GM21423 (cell line): ENCODE measurements around the gene NCR2.

Experiments used
- ATAC-seq: cut with Tn5 transposase; IDR thresholded peaks from one replicate; pipeline ENCODE4 v1.9.1; 2021; ENCODE audit warnings: mild to moderate bottlenecking, moderate library complexity; ENCODE audit not compliant: unreplicated experiment

Gene NCR2

GRCh38 chr6:41356825-41357224, 21.4 kb downstream of the NCR2 start:
- ATAC-seq = no peak

DNA sequence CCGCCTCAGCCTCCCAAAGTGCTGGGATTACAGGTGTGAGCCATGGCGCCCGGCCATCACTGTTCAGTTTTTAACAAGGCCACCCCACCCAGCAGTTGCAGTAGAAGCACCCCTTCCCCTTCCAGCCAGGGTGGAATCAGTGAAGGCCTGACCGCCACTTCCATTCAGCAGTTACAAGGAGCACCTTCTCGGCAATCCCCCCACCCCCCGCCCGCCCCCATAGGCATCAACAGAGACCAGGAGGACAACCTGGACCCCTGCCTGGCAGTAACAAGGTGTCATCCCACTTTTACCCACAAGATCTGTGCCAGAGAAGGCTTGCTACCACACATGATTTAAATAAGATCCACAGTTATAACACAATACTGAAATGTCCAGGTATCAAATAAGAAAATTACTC, 23.1 kb downstream of the NCR2 start:
- ATAC-seq = no peak

DNA sequence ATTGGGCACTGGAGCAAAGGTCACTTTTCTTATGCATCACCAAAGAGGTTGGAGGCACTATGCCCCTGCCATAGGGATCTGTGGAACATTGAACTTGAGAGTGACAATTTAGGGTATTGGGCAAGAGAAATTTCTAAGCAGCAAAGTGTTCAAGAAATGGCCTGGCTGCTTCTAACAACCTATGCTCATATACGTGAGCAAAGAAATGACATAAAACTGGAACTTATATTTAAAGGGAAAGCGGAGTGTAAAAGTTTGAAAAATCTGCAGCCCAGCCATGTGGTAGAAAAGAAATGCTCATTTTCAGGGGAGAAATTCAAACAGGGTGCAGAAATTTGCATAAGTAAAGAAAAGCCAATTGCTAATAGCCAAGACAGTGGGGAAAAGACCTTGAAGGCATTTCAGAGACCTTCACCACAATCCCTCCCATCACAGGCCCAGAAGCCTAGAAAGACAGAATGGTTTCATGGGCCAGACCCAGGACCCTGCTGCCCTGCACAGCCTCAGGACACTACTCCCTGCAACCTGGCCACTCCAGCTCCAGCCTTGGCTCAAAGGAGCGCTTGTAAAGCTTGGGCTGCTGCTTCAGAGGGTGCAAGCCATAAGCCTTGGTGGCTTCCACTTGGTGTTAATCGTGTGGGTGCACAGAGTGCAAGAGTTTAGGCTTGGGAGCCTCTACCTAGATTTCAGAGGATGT, 24.4 kb downstream of the NCR2 start:
- ATAC-seq = no peak

GRCh38 chr6:41360314-41360685, 24.9 kb downstream of the NCR2 start:
- no peak for ATAC-seq

- no peak for ATAC-seq
Measured at GRCh38 chr6:41366150-41366549, 30.7 kb downstream of the NCR2 start.

DNA sequence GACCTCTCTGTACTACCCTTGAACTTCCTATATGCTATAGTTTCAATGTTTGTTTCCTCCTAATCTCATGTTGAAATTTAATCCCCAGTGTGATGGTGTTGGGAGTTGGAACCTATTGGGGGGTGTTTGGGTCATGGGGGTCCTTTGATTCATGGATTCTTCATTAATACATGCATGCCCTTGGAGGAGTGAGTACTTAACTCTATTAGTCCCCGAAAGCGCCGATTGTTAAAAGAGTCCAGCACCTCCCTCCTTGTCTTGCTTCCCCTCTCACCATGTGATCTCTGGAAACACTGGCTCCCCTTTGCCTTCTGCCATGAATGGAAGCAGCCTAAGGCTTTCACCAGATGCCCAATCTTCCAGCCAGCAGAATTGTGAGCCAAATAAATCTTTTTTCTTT, 31.7 kb downstream of the NCR2 start:
- ATAC-seq = no peak

- no peak for ATAC-seq
Measured at GRCh38 chr6:41367700-41368099, 32.3 kb downstream of the NCR2 start.

- no peak for ATAC-seq
Measured at GRCh38 chr6:41370488-41371111, 35.2 kb downstream of the NCR2 start.

GRCh38 chr6:41371461-41371991, 36.1 kb downstream of the NCR2 start:
- no peak for ATAC-seq

DNA sequence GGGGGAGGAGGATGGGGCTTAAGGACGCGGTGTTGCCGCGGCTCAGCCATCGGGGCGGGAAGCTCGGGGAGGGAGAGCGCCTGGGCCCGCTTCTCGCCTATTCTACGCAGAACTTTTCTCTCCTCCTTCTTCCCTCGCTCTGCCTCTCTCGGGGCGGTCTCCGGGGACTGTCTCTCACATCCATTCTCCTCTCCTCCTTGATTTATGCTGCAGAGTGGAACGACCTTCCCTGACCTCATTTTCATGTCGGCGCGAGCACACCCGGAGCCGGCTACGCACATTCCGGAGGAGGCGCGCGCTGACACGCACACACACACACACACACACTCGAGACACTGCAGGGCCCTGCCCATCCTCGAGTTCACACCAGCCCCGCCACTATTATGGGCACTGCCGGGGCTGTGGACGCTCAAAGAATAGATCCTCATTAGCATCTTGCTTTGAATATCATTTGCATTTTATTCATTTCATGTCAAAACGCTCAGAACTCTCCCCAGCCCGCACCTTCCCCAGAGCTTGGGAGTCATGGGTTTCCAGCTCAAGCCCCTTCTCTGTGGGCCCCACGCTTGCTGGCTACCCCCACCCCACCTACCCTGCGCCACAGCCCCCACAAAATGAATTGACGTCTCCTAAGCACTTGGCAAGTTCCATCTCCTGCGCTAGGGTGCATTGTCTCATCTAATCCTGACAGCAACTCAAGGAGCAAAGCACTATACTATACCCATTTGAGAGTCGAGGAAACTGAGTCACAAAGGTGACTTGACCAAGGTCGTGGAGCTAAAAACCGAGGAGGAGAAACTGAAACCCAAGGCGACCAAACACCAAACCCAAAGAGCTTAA, 36.8 kb downstream of the NCR2 start:
- ATAC-seq = no peak

DNA sequence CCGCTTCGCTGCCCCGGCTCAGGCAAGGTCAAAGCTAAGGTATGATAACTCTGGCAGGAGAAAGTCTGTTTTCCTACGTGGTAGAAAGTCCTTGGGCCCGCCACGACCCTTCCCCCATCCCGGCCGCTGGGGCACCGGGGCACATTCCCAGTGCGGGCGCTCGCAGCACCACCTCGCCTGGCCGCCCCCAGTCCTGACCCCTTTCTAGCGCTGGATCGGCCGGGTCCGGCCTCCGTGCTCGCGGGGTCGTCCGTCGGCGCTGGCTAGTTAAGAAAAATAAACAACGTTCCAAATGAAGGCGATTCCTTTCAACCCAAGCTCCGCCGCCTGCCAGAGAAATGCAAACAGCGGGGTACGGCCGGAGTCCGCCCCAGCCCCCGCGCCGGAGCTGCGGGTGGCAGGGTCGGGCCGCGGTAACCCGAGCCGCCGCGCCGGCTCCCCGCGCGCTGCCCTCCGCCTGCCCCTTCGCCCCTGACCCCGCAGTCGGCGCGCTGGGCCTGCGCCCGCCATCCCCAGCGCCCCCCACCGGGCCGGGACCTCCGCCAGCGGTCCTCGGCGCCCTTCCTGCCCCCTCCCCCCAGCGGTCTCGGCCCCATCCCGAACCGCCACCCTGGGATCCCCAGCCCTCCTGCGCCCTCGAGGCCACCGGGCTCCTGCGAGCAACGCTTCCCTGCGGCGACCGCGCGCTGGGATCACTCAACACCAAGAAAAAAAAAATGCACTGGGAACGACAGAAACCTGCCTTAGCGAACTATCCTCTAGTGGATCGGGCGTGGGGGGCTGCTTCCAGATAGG, 37.6 kb downstream of the NCR2 start:
- no peak for ATAC-seq

DNA sequence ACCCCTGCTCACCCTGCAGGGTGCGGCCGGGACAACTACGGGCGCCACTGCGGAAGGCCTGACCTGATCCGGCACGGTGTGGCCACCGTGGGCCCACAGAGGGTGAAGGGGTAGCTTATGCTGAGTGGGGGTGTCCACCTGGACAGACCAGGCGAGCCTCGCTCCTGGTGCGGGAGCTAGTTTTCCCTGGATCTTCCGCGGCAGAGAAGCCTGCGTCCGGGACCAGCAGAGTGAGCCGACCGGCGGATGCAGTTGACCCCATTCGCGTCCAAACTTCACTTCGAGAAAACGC, 38.2 kb downstream of the NCR2 start:
- ATAC-seq = no peak

- ATAC-seq = no peak
Measured at GRCh38 chr6:41373919-41374617, 38.7 kb downstream of the NCR2 start.

DNA sequence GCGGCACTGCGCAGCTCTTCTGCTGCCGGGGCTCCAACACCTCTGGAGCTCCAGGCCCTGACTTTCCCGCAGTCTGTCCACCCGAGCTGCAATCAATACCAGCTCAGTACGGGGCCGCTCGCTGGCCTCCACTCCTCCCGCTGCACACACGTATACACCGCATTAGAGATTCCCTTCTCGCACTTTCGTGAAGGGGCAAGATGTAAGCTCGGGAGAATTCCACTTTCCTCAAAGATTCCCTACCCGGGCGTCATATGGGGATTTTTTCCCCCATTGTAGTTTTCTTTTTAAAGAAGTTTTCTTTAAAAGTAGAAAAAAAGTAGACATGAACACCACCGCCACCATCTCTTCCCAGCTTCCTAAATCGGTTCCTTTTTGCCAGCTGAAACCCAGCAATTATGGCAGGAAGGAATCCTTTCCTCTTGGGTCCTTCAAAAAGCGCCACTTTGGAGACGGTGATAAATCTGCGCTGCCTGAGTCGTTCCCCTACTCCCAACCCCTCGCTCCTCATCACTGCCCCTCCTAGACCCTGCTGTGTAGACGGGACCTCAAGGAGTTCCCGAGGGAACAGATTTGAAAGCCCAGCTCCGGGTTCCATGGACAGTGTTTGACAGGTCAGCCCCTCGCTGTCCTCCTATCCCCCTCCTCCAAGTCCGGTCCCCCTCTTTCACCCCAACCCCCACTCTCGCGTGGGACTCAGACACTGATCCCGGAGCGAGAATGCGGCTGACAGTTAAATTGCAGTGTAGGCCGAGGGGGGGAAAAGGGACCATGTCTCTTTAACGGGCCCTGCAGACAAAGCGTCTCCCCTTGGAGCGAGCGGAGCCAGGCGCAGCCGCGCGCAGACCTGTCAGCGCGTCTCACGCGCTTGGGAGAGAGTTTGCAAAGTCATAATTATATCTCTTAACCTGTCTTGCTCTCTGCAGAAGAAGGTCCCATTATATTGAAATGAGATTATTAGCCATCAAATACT, 39.5 kb downstream of the NCR2 start:
- no peak for ATAC-seq

DNA sequence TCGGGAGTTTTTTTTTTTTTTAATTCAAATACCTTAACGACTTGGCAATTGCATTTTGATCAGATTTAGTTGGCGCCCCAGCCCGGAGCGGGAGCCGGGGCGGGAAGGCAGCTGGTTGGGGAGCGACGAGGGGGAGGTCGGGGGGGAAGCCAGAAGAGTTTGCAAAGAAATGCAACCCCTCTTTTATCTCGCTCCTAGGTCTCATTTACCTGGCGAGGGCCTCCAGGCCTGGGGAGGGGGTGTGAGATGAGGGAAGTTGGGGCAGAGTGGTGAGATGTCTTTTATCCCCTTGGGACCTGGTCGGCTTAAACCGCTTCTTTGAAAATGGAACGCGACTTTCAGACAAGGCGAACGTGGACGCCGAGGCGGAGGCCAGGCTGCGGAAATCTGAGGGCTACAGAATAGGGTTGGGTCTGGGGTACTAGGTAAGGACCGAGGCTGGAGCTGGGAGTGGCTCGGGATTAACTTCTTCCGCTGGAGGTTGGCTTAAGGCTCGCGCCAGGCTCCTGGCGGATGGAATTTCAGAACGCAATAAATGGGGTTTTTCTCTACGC, 40.3 kb downstream of the NCR2 start:
- ATAC-seq = no peak

DNA sequence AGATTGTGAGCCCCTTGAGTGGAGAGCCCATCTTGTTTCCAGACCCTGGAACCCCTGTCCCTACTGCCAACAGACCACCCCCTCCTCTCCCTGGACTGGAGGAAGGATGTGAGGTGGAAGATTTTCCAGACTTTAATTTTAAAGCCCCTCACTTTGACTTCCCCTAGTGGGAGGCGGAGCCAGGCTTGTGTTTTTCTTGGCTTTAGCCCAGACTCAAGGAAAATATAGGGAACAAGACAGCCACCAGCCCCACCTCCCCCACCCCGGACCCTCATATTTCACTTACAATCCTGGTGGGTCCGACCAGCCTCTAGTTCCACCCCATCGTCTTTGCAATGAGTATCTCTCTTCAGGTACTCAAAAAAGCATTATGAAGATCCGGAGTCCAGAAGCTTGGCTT, 40.8 kb downstream of the NCR2 start:
- no peak for ATAC-seq

DNA sequence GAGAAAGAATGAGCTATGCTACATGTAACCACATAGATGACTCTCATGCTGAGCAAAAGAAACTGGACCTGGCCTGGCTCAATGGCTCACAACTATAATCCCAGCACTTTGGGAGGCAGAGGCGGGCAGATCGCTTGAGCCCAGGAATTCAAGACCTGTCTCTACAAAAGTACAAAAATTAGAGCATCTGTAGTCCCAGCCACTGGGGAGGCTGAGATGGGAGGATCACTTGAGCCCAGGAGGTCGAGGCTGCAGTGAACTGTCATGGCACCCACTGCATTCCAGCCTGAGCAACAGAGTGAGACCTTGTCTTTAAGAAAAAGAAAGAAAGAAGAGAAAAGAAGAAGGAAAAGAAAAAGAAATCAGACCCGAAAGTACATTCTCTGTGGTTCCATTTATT, 41.7 kb downstream of the NCR2 start:
- no peak for ATAC-seq

- no peak for ATAC-seq
Measured at GRCh38 chr6:41379306-41379705, 43.9 kb downstream of the NCR2 start.

DNA sequence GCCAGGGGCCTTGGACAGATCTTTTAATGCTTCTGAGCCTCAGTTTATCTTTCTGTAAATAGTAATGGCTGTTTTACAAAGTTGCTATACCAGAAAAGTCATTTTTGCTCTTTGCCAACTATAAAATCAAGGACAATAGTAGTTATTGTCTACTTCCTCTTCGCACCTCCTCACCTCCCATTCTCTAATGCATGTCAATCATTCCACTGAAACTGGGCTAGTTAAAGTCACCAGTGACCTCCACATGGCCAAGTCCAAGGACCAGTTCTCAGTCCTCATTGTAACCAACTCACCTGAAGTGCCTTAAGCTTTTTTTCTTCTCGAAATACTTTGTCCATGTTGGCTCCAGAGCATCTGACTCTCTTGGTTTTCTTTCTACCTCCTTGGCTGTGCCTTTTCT, 51.2 kb downstream of the NCR2 start:
- no peak for ATAC-seq
